Thyroid gland (tissue), 4 donors: Measurements from ENCODE around the gene RHBDF1.

ENCODE experiments used
- CTCF ChIP-seq, 6 experiments: fragments of 200-600 bp in 3 of 6; fragments of 450-650 bp in 3 of 6; sonication (generic) in 3 of 6; IDR thresholded peaks; one replicate each; pipeline ENCODE4 v1.5.1; 2016 to 2019; ENCODE audit warnings: antibody characterized with exemption in 6 of 6, mild to moderate bottlenecking in 2 of 6, inconsistent platforms in 1 of 6, moderate library complexity in 1 of 6
- POLR2A ChIP-seq, 2 donors: fragments of 450-650 bp; IDR thresholded peaks; one replicate each; pipeline ENCODE4 v1.6.1; 2017; ENCODE audit warnings: antibody characterized with exemption in 2 of 2, mild to moderate bottlenecking in 2 of 2, moderate library complexity in 1 of 2

GRCh38 chr16:74051-74746, 1.8 kb upstream of the RHBDF1 start:
- TF ChIP-seq CTCF (IDR thresholded peaks at IDR 0.05): no peak
- no peak for TF ChIP-seq POLR2A (IDR thresholded peaks at IDR 0.05)
